Muscle of leg (tissue), 11 donors: ENCODE data around the gene THAP11. TPM values are rescaled to one million over a fixed set of nuclear protein-coding genes. Genes with fewer than 3 reads are reported as not detected.

Experiments
- DNase-seq: peaks from one replicate; pipeline ENCODE4 v3.0.0; 2013
- H3K27ac ChIP-seq: one replicate; pipeline ENCODE4 v1.5.1; 2013; ENCODE audit warnings: mild to moderate bottlenecking, low read length, control low read depth
- H3K27me3 ChIP-seq: one replicate; pipeline ENCODE4 v1.6.1; 2013; ENCODE audit warnings: low read length; ENCODE audit not compliant: control insufficient read depth, insufficient read depth
- H3K36me3 ChIP-seq: one replicate; pipeline ENCODE4 v1.6.1; 2013; ENCODE audit warnings: low read length; ENCODE audit not compliant: control insufficient read depth, insufficient read depth
- H3K4me1 ChIP-seq: one replicate; pipeline ENCODE4 v1.6.1; 2013; ENCODE audit warnings: low read length; ENCODE audit not compliant: control insufficient read depth, insufficient read depth
- H3K4me3 ChIP-seq: one replicate; pipeline ENCODE4 v1.5.1; 2013; ENCODE audit warnings: low read length, control low read depth
- H3K9me3 ChIP-seq: replicated peaks from 2 replicates; pipeline ENCODE4 v1.6.1; 2013; ENCODE audit warnings: low read depth, low read length; ENCODE audit not compliant: control insufficient read depth
- WGBS: methylation state at CpG from one replicate; pipeline ENCODE4 v1.1.5; 2013; ENCODE audit warnings: missing lambda C conversion rate; ENCODE audit not compliant: insufficient coverage; 5-methylcytosine and 5-hydroxymethylcytosine counted together
- polyA plus RNA-seq, 8 donors: library from polyadenylated mRNA; unstranded; fragments of 120-200 nt; gene quantifications; one replicate each; pipeline versions ENCODE4 v1.2.1 to v1.2.3, GENCODE V29; 2013; ENCODE audit warnings: inconsistent platforms in 1 of 8, low replicate concordance in 1 of 8; ENCODE audit not compliant: insufficient read length in 8 of 8, insufficient read depth in 1 of 8
- total RNA-seq: library from RNA; stranded (reverse); fragments of 120-200 nt; gene quantifications from one replicate; pipeline ENCODE4 v1.2.4, GENCODE V29; 2013

THAP11 gene
- total and polyA plus RNA-seq, 9 donors: 25.3 to 29.5 (median 27.3) TPM

- Histone ChIP-seq H3K4me3 (peak within 1 kb of the TSS; percentile 99), H3K27me3 (no peaks in the 10 kb centered on the region), H3K9me3 (no peaks in the 10 kb centered on the region), H3K4me1 (peaks cover 23% of the 10 kb centered on the region), H3K27ac (peak within 1 kb of the TSS; percentile 94), H3K36me3 (no peaks in the 10 kb centered on the region)
- WGBS: under 1% methylated on average over 86 of the region's 90 CpGs
- peak; percentile 98 for DNase-seq
These were observed 51.0 kb downstream of the THAP11 start, which contains the start of gene PSKH1 for GRCh38 chr16:67892899-67893742. Gene PSKH1 (plus strand): TSS chr16:67893254. CDS start chr16:67908750, 15,496 bp downstream.

Other genes starting within 250 kb of the THAP11 start
- 0.18 TPM for gene CARMIL2, start 197.2 kb upstream of the THAP11 start, total RNA-seq
- gene CARMIL2, start 197.2 kb upstream of the THAP11 start, polyA plus RNA-seq: 1 to 10 TPM in 2 of 8 donors, under 1 TPM in 6; 0.17 to 1.2 (median 0.53) TPM
- 14.0 TPM for gene ACD, start 182.1 kb upstream of the THAP11 start, total RNA-seq
- gene ACD, start 182.1 kb upstream of the THAP11 start, polyA plus RNA-seq: 10 to 100 TPM; 13.7 to 19.3 (median 16.5) TPM
- 1.3 TPM for gene PARD6A, start 181.4 kb upstream of the THAP11 start, total RNA-seq
- 1 to 10 TPM in 5 of 8 donors, under 1 TPM in 3; 0.59 to 1.8 (median 1.3) TPM for gene PARD6A, start 181.4 kb upstream of the THAP11 start, polyA plus RNA-seq
- gene ENKD1, start 175.6 kb upstream of the THAP11 start, total RNA-seq: 10.2 TPM
- gene ENKD1, start 175.6 kb upstream of the THAP11 start, polyA plus RNA-seq: 10 to 100 TPM in 1 of 8 donors, 1 to 10 TPM in 7; 8.1 to 13.4 (median 9.0) TPM
- 2.6 TPM for gene C16orf86, start 175.5 kb upstream of the THAP11 start, total RNA-seq
- 1 to 10 TPM; 2.1 to 4.3 (median 2.7) TPM for gene C16orf86, start 175.5 kb upstream of the THAP11 start, polyA plus RNA-seq
- gene GFOD2, start 123.0 kb upstream of the THAP11 start, total RNA-seq: 11.4 TPM
- gene GFOD2, start 123.0 kb upstream of the THAP11 start, polyA plus RNA-seq: 10 to 100 TPM; 13.1 to 18.3 (median 14.1) TPM
- 7.1 TPM for gene RANBP10, start 35.8 kb upstream of the THAP11 start, total RNA-seq
- 10 to 100 TPM; 13.6 to 24.1 (median 20.4) TPM for gene RANBP10, start 35.8 kb upstream of the THAP11 start, polyA plus RNA-seq
- 0.89 TPM for gene TSNAXIP1, start 35.4 kb upstream of the THAP11 start, total RNA-seq
- gene TSNAXIP1, start 35.4 kb upstream of the THAP11 start, polyA plus RNA-seq: 1 to 10 TPM in 7 of 8 donors, under 1 TPM in 1; 0.80 to 1.9 (median 1.5) TPM
- gene NUTF2, start 4.6 kb downstream of the THAP11 start, total RNA-seq: 47.8 TPM
- gene NUTF2, start 4.6 kb downstream of the THAP11 start, polyA plus RNA-seq: 100 to 1,000 TPM; 125 to 136 (median 128) TPM
- 32.0 TPM for gene CENPT, start 5.4 kb downstream of the THAP11 start, total RNA-seq
- gene CENPT, start 5.4 kb downstream of the THAP11 start, polyA plus RNA-seq: 10 to 100 TPM; 31.2 to 47.9 (median 39.8) TPM
- 56.9 TPM for gene EDC4, start 30.7 kb downstream of the THAP11 start, total RNA-seq
- 100 to 1,000 TPM; 100 to 124 (median 114) TPM for gene EDC4, start 30.7 kb downstream of the THAP11 start, polyA plus RNA-seq
- 0.75 TPM for gene NRN1L, start 42.6 kb downstream of the THAP11 start, total RNA-seq
- gene NRN1L, start 42.6 kb downstream of the THAP11 start, polyA plus RNA-seq: 1 to 10 TPM in 1 of 8 donors, under 1 TPM in 5, not detected in 2; 0.24 to 1.3 (median 0.79) TPM
- 8.6 TPM for gene PSKH1, start 50.9 kb downstream of the THAP11 start, total RNA-seq
- 10 to 100 TPM; 18.1 to 26.1 (median 24.5) TPM for gene PSKH1, start 50.9 kb downstream of the THAP11 start, polyA plus RNA-seq
- gene CTRL, start 89.5 kb downstream of the THAP11 start, total RNA-seq: 0.66 TPM
- 1 to 10 TPM; 2.3 to 5.2 (median 3.6) TPM for gene CTRL, start 89.5 kb downstream of the THAP11 start, polyA plus RNA-seq
- 44.6 TPM for gene PSMB10, start 94.5 kb downstream of the THAP11 start, total RNA-seq
- gene PSMB10, start 94.5 kb downstream of the THAP11 start, polyA plus RNA-seq: 10 to 100 TPM; 24.7 to 42.1 (median 32.5) TPM
- 12.5 TPM for gene LCAT, start 101.8 kb downstream of the THAP11 start, total RNA-seq
- 10 to 100 TPM; 19.1 to 30.0 (median 26.0) TPM for gene LCAT, start 101.8 kb downstream of the THAP11 start, polyA plus RNA-seq
- 34.2 TPM for gene SLC12A4, start 126.3 kb downstream of the THAP11 start, total RNA-seq
- 10 to 100 TPM; 34.4 to 55.2 (median 43.4) TPM for gene SLC12A4, start 126.3 kb downstream of the THAP11 start, polyA plus RNA-seq
- 0.04 TPM for gene DPEP3, start 138.2 kb downstream of the THAP11 start, total RNA-seq
- gene DPEP3, start 138.2 kb downstream of the THAP11 start, polyA plus RNA-seq: under 1 TPM in 4 of 8 donors, not detected in 4; 0.05 to 0.15 (median 0.11) TPM
- gene DPEP2, start 157.2 kb downstream of the THAP11 start, total RNA-seq: 0.75 TPM
- 1 to 10 TPM in 5 of 8 donors, under 1 TPM in 3; 0.52 to 1.4 (median 1.1) TPM for gene DPEP2, start 157.2 kb downstream of the THAP11 start, polyA plus RNA-seq
- not detected for gene DPEP2NB, start 173.6 kb downstream of the THAP11 start, total RNA-seq
- not detected for gene DPEP2NB, start 173.6 kb downstream of the THAP11 start, polyA plus RNA-seq
- 5.2 TPM for gene DDX28, start 180.9 kb downstream of the THAP11 start, total RNA-seq
- 1 to 10 TPM; 5.3 to 7.2 (median 6.3) TPM for gene DDX28, start 180.9 kb downstream of the THAP11 start, polyA plus RNA-seq
- 13.4 TPM for gene DUS2, start 181.0 kb downstream of the THAP11 start, total RNA-seq
- 10 to 100 TPM; 10.1 to 13.7 (median 12.1) TPM for gene DUS2, start 181.0 kb downstream of the THAP11 start, polyA plus RNA-seq
- 39.0 TPM for gene NFATC3, start 243.1 kb downstream of the THAP11 start, total RNA-seq
- gene NFATC3, start 243.1 kb downstream of the THAP11 start, polyA plus RNA-seq: 10 to 100 TPM; 22.0 to 33.4 (median 25.9) TPM